ENCODE measurements around the gene HDC. TPM values are rescaled to one million over a fixed set of nuclear protein-coding genes. Genes with fewer than 3 reads are reported as not detected.

HDC gene
- total RNA-seq, 1 experiment from 2014 or later: not detected

GRCh38 chr15:50229336-50229735 lies 36.2 kb downstream of the HDC start:
- Histone ChIP-seq H3K27me3 (ENCODE audit: low read length) (no peaks in the 10 kb centered on the region), H3K4me3 (ENCODE audit: low read length) (no peak overlapping the region), H3K9me2 (replicated peaks; ENCODE audit: insufficient read depth, low read length) (no peaks in the 10 kb centered on the region), H4K20me1 (ENCODE audit: insufficient read depth, low read depth, low read length) (no peaks in the 10 kb centered on the region), H3K4me1 (ENCODE audit: low read length) (no peaks in the 10 kb centered on the region), H3K36me3 (ENCODE audit: insufficient read depth, low read length) (no peaks in the 10 kb centered on the region), H3K79me2 (ENCODE audit: low read length) (no peaks in the 10 kb centered on the region), H3K27ac (ENCODE audit: low read length) (no peak overlapping the region), H3K4me2 (ENCODE audit: low read depth, low read length, poor library complexity, severe bottlenecking) (no peak overlapping the region), H3K9ac (ENCODE audit: low read length) (no peak overlapping the region), H2AFZ (ENCODE audit: low read length) (no peak overlapping the region), H3K9me3 (ENCODE audit: low read length) (no peaks in the 10 kb centered on the region)
- DNase-seq: no peak

- Histone ChIP-seq H3K27ac (ENCODE audit: low read length) (no peak overlapping the region), H3K9me3 (ENCODE audit: low read length) (no peaks in the 10 kb centered on the region), H3K27me3 (ENCODE audit: low read length) (no peaks in the 10 kb centered on the region), H3K79me2 (ENCODE audit: low read length) (no peaks in the 10 kb centered on the region), H4K20me1 (ENCODE audit: insufficient read depth, low read depth, low read length) (no peaks in the 10 kb centered on the region), H3K4me2 (ENCODE audit: low read depth, low read length, poor library complexity, severe bottlenecking) (no peak overlapping the region), H3K36me3 (ENCODE audit: insufficient read depth, low read length) (no peaks in the 10 kb centered on the region), H2AFZ (ENCODE audit: low read length) (no peak overlapping the region), H3K4me1 (ENCODE audit: low read length) (no peaks in the 10 kb centered on the region), H3K9ac (ENCODE audit: low read length) (no peak overlapping the region), H3K4me3 (ENCODE audit: low read length) (no peak overlapping the region), H3K9me2 (replicated peaks; ENCODE audit: insufficient read depth, low read length) (no peaks in the 10 kb centered on the region)
- no peak for DNase-seq
Measured at GRCh38 chr15:50228866-50229265, 36.7 kb downstream of the HDC start.

GRCh38 chr15:50227076-50227475 lies 38.5 kb downstream of the HDC start:
- no peak for DNase-seq
- Histone ChIP-seq H3K4me1 (ENCODE audit: low read length) (no peaks in the 10 kb centered on the region), H3K4me3 (ENCODE audit: low read length) (no peak overlapping the region), H3K27me3 (ENCODE audit: low read length) (no peaks in the 10 kb centered on the region), H3K36me3 (ENCODE audit: insufficient read depth, low read length) (no peaks in the 10 kb centered on the region), H3K9me3 (ENCODE audit: low read length) (no peaks in the 10 kb centered on the region), H3K4me2 (ENCODE audit: low read depth, low read length, poor library complexity, severe bottlenecking) (no peak overlapping the region), H2AFZ (ENCODE audit: low read length) (no peak overlapping the region), H3K9me2 (replicated peaks; ENCODE audit: insufficient read depth, low read length) (no peaks in the 10 kb centered on the region), H3K27ac (ENCODE audit: low read length) (no peak overlapping the region), H4K20me1 (ENCODE audit: insufficient read depth, low read depth, low read length) (no peaks in the 10 kb centered on the region), H3K79me2 (ENCODE audit: low read length) (no peaks in the 10 kb centered on the region), H3K9ac (ENCODE audit: low read length) (no peak overlapping the region)

DNA sequence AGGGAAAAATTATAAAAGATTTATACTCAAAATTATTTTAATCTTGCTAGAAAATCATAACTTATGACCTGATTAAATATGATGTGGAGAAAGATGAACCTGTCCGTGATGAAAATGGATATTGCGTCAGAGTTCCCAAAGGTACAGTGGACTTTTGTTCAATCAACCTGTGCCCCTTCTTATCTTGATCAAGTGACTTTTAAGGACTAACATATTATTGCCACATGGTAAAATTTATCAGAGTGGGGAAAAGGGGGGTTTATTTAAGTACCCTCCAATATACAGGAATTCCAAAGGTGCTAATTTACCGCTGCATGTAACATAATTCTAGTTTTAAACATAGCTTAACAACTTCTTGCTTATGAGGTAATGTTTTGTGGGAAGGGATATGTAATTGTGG lies 39.6 kb downstream of the HDC start:
- Histone ChIP-seq H2AFZ (ENCODE audit: low read length) (no peak overlapping the region), H3K4me1 (ENCODE audit: low read length) (no peaks in the 10 kb centered on the region), H3K9me2 (replicated peaks; ENCODE audit: insufficient read depth, low read length) (no peaks in the 10 kb centered on the region), H4K20me1 (ENCODE audit: insufficient read depth, low read depth, low read length) (no peaks in the 10 kb centered on the region), H3K4me3 (ENCODE audit: low read length) (no peak overlapping the region), H3K79me2 (ENCODE audit: low read length) (no peaks in the 10 kb centered on the region), H3K27ac (ENCODE audit: low read length) (no peak overlapping the region), H3K4me2 (ENCODE audit: low read depth, low read length, poor library complexity, severe bottlenecking) (no peak overlapping the region), H3K36me3 (ENCODE audit: insufficient read depth, low read length) (no peaks in the 10 kb centered on the region), H3K9me3 (ENCODE audit: low read length) (no peaks in the 10 kb centered on the region), H3K27me3 (ENCODE audit: low read length) (no peaks in the 10 kb centered on the region), H3K9ac (ENCODE audit: low read length) (no peak overlapping the region)
- DNase-seq: no peak

GRCh38 chr15:50225057-50225456 lies 40.5 kb downstream of the HDC start:
- Histone ChIP-seq H3K27me3 (ENCODE audit: low read length) (no peaks in the 10 kb centered on the region), H3K4me2 (ENCODE audit: low read depth, low read length, poor library complexity, severe bottlenecking) (no peak overlapping the region), H3K27ac (ENCODE audit: low read length) (no peak overlapping the region), H4K20me1 (ENCODE audit: insufficient read depth, low read depth, low read length) (no peaks in the 10 kb centered on the region), H3K4me1 (ENCODE audit: low read length) (no peaks in the 10 kb centered on the region), H3K36me3 (ENCODE audit: insufficient read depth, low read length) (no peaks in the 10 kb centered on the region), H2AFZ (ENCODE audit: low read length) (no peak overlapping the region), H3K9me2 (replicated peaks; ENCODE audit: insufficient read depth, low read length) (no peaks in the 10 kb centered on the region), H3K79me2 (ENCODE audit: low read length) (no peaks in the 10 kb centered on the region), H3K9me3 (ENCODE audit: low read length) (no peaks in the 10 kb centered on the region), H3K9ac (ENCODE audit: low read length) (no peak overlapping the region), H3K4me3 (ENCODE audit: low read length) (no peak overlapping the region)
- DNase-seq: no peak

- DNase-seq: no peak
- Histone ChIP-seq H2AFZ (ENCODE audit: low read length) (no peak overlapping the region), H3K9ac (ENCODE audit: low read length) (no peak overlapping the region), H3K9me2 (replicated peaks; ENCODE audit: insufficient read depth, low read length) (no peaks in the 10 kb centered on the region), H3K4me1 (ENCODE audit: low read length) (no peaks in the 10 kb centered on the region), H4K20me1 (ENCODE audit: insufficient read depth, low read depth, low read length) (no peaks in the 10 kb centered on the region), H3K27me3 (ENCODE audit: low read length) (no peaks in the 10 kb centered on the region), H3K4me2 (ENCODE audit: low read depth, low read length, poor library complexity, severe bottlenecking) (no peak overlapping the region), H3K4me3 (ENCODE audit: low read length) (no peak overlapping the region), H3K36me3 (ENCODE audit: insufficient read depth, low read length) (no peaks in the 10 kb centered on the region), H3K79me2 (ENCODE audit: low read length) (no peaks in the 10 kb centered on the region), H3K27ac (ENCODE audit: low read length) (no peak overlapping the region), H3K9me3 (ENCODE audit: low read length) (no peaks in the 10 kb centered on the region)
Measured at GRCh38 chr15:50224606-50225005, 40.9 kb downstream of the HDC start.

GRCh38 chr15:50222181-50222580 lies 43.3 kb downstream of the HDC start:
- H3K27me3 ChIP-seq (ENCODE audit: low read length): no peaks in the 10 kb centered on the region
- no peaks in the 10 kb centered on the region for H3K36me3 ChIP-seq (ENCODE audit: insufficient read depth, low read length)
- no peaks in the 10 kb centered on the region for H3K9me3 ChIP-seq (ENCODE audit: low read length)
- H3K4me3 ChIP-seq (ENCODE audit: low read length): no peak overlapping the region
- no peaks in the 10 kb centered on the region for H4K20me1 ChIP-seq (ENCODE audit: insufficient read depth, low read depth, low read length)
- no peak overlapping the region for H3K9ac ChIP-seq (ENCODE audit: low read length)
- H3K9me2 ChIP-seq (replicated peaks; ENCODE audit: insufficient read depth, low read length): no peaks in the 10 kb centered on the region
- no peak overlapping the region for H3K4me2 ChIP-seq (ENCODE audit: low read depth, low read length, poor library complexity, severe bottlenecking)
- H3K79me2 ChIP-seq (ENCODE audit: low read length): no peaks in the 10 kb centered on the region
- H3K27ac ChIP-seq (ENCODE audit: low read length): no peak overlapping the region
- no peak overlapping the region for H2AFZ ChIP-seq (ENCODE audit: low read length)
- DNase-seq: no peak
- no peaks in the 10 kb centered on the region for H3K4me1 ChIP-seq (ENCODE audit: low read length)

- no peak overlapping the region for H3K27ac ChIP-seq (ENCODE audit: low read length)
- H3K4me2 ChIP-seq (ENCODE audit: low read depth, low read length, poor library complexity, severe bottlenecking): no peak overlapping the region
- H2AFZ ChIP-seq (ENCODE audit: low read length): no peak overlapping the region
- no peaks in the 10 kb centered on the region for H3K9me2 ChIP-seq (replicated peaks; ENCODE audit: insufficient read depth, low read length)
- no peaks in the 10 kb centered on the region for H3K9me3 ChIP-seq (ENCODE audit: low read length)
- H3K9ac ChIP-seq (ENCODE audit: low read length): no peak overlapping the region
- no peaks in the 10 kb centered on the region for H4K20me1 ChIP-seq (ENCODE audit: insufficient read depth, low read depth, low read length)
- DNase-seq: no peak
- no peaks in the 10 kb centered on the region for H3K79me2 ChIP-seq (ENCODE audit: low read length)
- no peaks in the 10 kb centered on the region for H3K27me3 ChIP-seq (ENCODE audit: low read length)
- no peaks in the 10 kb centered on the region for H3K4me1 ChIP-seq (ENCODE audit: low read length)
- no peaks in the 10 kb centered on the region for H3K36me3 ChIP-seq (ENCODE audit: insufficient read depth, low read length)
- H3K4me3 ChIP-seq (ENCODE audit: low read length): no peak overlapping the region
Measured at GRCh38 chr15:50219820-50220219, 45.7 kb downstream of the HDC start.

GRCh38 chr15:50218691-50219090 lies 46.8 kb downstream of the HDC start:
- H3K36me3 ChIP-seq (ENCODE audit: insufficient read depth, low read length): no peaks in the 10 kb centered on the region
- H3K79me2 ChIP-seq (ENCODE audit: low read length): no peaks in the 10 kb centered on the region
- no peaks in the 10 kb centered on the region for H4K20me1 ChIP-seq (ENCODE audit: insufficient read depth, low read depth, low read length)
- no peaks in the 10 kb centered on the region for H3K9me2 ChIP-seq (replicated peaks; ENCODE audit: insufficient read depth, low read length)
- DNase-seq: no peak
- no peaks in the 10 kb centered on the region for H3K27me3 ChIP-seq (ENCODE audit: low read length)
- H3K9me3 ChIP-seq (ENCODE audit: low read length): no peaks in the 10 kb centered on the region
- H3K4me1 ChIP-seq (ENCODE audit: low read length): no peaks in the 10 kb centered on the region
- no peak overlapping the region for H2AFZ ChIP-seq (ENCODE audit: low read length)
- no peak overlapping the region for H3K9ac ChIP-seq (ENCODE audit: low read length)
- no peak overlapping the region for H3K4me2 ChIP-seq (ENCODE audit: low read depth, low read length, poor library complexity, severe bottlenecking)
- H3K4me3 ChIP-seq (ENCODE audit: low read length): no peak overlapping the region
- no peak overlapping the region for H3K27ac ChIP-seq (ENCODE audit: low read length)
